IPS-18a (cell line): ENCODE measurements around the gene SIN3B.

ENCODE experiments used
- H3K27ac ChIP-seq: one replicate; pipeline ENCODE4 v1.5.1; 2013; ENCODE audit warnings: low read length
- H3K27me3 ChIP-seq: one replicate; pipeline ENCODE4 v1.6.1; 2013; ENCODE audit warnings: mild to moderate bottlenecking, low read length; ENCODE audit not compliant: control insufficient read depth, insufficient read depth
- H3K36me3 ChIP-seq: one replicate; pipeline ENCODE4 v1.6.1; 2013; ENCODE audit warnings: low read depth, low read length; ENCODE audit not compliant: control insufficient read depth
- H3K4me1 ChIP-seq: one replicate; pipeline ENCODE4 v1.6.1; 2013; ENCODE audit warnings: low read depth, low read length; ENCODE audit not compliant: control insufficient read depth
- H3K4me3 ChIP-seq: one replicate; pipeline ENCODE4 v1.5.1; 2013; ENCODE audit warnings: low read length
- H3K9ac ChIP-seq: one replicate; pipeline ENCODE4 v1.6.1; 2013; ENCODE audit warnings: mild to moderate bottlenecking, low read length, moderate library complexity
- H3K9me3 ChIP-seq: one replicate; pipeline ENCODE4 v1.6.1; 2013; ENCODE audit warnings: low read depth, low read length; ENCODE audit not compliant: control insufficient read depth

The SIN3B gene

GRCh38 chr19:16902545-16902944 lies 73.3 kb downstream of the SIN3B start:
- H3K4me1 ChIP-seq, result no peaks in the 10 kb centered on the region
- no peak overlapping the region for H3K9ac ChIP-seq
- H3K27ac ChIP-seq, result no peak overlapping the region
- peaks cover 13% of the 10 kb centered on the region for H3K27me3 ChIP-seq
- H3K9me3 ChIP-seq, result no peaks in the 10 kb centered on the region
- H3K4me3 ChIP-seq, result no peak overlapping the region
- H3K36me3 ChIP-seq, result no peaks in the 10 kb centered on the region

- Histone ChIP-seq H3K4me1 (no peaks in the 10 kb centered on the region), H3K4me3 (no peak overlapping the region), H3K27me3 (peaks cover 4% of the 10 kb centered on the region), H3K27ac (no peak overlapping the region), H3K9me3 (no peaks in the 10 kb centered on the region), H3K36me3 (no peaks in the 10 kb centered on the region), H3K9ac (no peak overlapping the region)
These were observed 74.1 kb downstream of the SIN3B start for GRCh38 chr19:16903347-16903746.

GRCh38 chr19:16904599-16904998 lies 75.4 kb downstream of the SIN3B start:
- H3K4me1 ChIP-seq, result no peaks in the 10 kb centered on the region
- no peaks in the 10 kb centered on the region for H3K27me3 ChIP-seq
- H3K27ac ChIP-seq, result no peak overlapping the region
- no peaks in the 10 kb centered on the region for H3K9me3 ChIP-seq
- H3K36me3 ChIP-seq, result no peaks in the 10 kb centered on the region
- no peak overlapping the region for H3K9ac ChIP-seq
- no peak overlapping the region for H3K4me3 ChIP-seq

- Histone ChIP-seq H3K4me1 (no peaks in the 10 kb centered on the region), H3K9ac (no peak overlapping the region), H3K4me3 (no peak overlapping the region), H3K36me3 (no peaks in the 10 kb centered on the region), H3K27me3 (no peaks in the 10 kb centered on the region), H3K27ac (no peak overlapping the region), H3K9me3 (no peaks in the 10 kb centered on the region)
These were observed 79.6 kb downstream of the SIN3B start for GRCh38 chr19:16908759-16909158.

- no peaks in the 10 kb centered on the region for H3K36me3 ChIP-seq
- H3K4me1 ChIP-seq, result no peaks in the 10 kb centered on the region
- H3K27me3 ChIP-seq, result no peaks in the 10 kb centered on the region
- H3K4me3 ChIP-seq, result no peak overlapping the region
- no peaks in the 10 kb centered on the region for H3K9me3 ChIP-seq
- no peak overlapping the region for H3K27ac ChIP-seq
- no peak overlapping the region for H3K9ac ChIP-seq
These were observed 81.8 kb downstream of the SIN3B start for GRCh38 chr19:16911046-16911445.

- H3K9me3 ChIP-seq, result no peaks in the 10 kb centered on the region
- H3K4me3 ChIP-seq, result no peak overlapping the region
- no peaks in the 10 kb centered on the region for H3K4me1 ChIP-seq
- H3K9ac ChIP-seq, result no peak overlapping the region
- no peaks in the 10 kb centered on the region for H3K27me3 ChIP-seq
- no peaks in the 10 kb centered on the region for H3K36me3 ChIP-seq
- no peak overlapping the region for H3K27ac ChIP-seq
These were observed 83.6 kb downstream of the SIN3B start for GRCh38 chr19:16912780-16913179.

GRCh38 chr19:16914421-16914820 lies 85.2 kb downstream of the SIN3B start:
- Histone ChIP-seq H3K9me3 (no peaks in the 10 kb centered on the region), H3K4me3 (no peak overlapping the region), H3K9ac (no peak overlapping the region)

GRCh38 chr19:16915135-16915534 lies 85.9 kb downstream of the SIN3B start:
- Histone ChIP-seq H3K9ac (no peak overlapping the region), H3K27me3 (no peaks in the 10 kb centered on the region), H3K9me3 (no peaks in the 10 kb centered on the region), H3K4me3 (no peak overlapping the region), H3K36me3 (no peaks in the 10 kb centered on the region), H3K27ac (no peak overlapping the region), H3K4me1 (no peaks in the 10 kb centered on the region)

More at GRCh38 chr19:16914421-16914820, 85.2 kb downstream of the SIN3B start:
- Histone ChIP-seq H3K27me3 (no peaks in the 10 kb centered on the region), H3K27ac (no peak overlapping the region), H3K36me3 (no peaks in the 10 kb centered on the region), H3K4me1 (no peaks in the 10 kb centered on the region)

- Histone ChIP-seq H3K27ac (no peak overlapping the region), H3K4me3 (no peak overlapping the region), H3K9ac (no peak overlapping the region), H3K27me3 (no peaks in the 10 kb centered on the region), H3K9me3 (no peaks in the 10 kb centered on the region), H3K4me1 (no peaks in the 10 kb centered on the region), H3K36me3 (no peaks in the 10 kb centered on the region)
These were observed 86.5 kb downstream of the SIN3B start for GRCh38 chr19:16915734-16916133.

- Histone ChIP-seq H3K9ac (no peak overlapping the region), H3K4me3 (no peak overlapping the region), H3K4me1 (no peaks in the 10 kb centered on the region), H3K27me3 (no peaks in the 10 kb centered on the region), H3K27ac (no peak overlapping the region), H3K36me3 (no peaks in the 10 kb centered on the region), H3K9me3 (no peaks in the 10 kb centered on the region)
These were observed 88.2 kb downstream of the SIN3B start for GRCh38 chr19:16917401-16917800.

- H3K27me3 ChIP-seq, result no peaks in the 10 kb centered on the region
- H3K4me3 ChIP-seq, result no peak overlapping the region
- no peaks in the 10 kb centered on the region for H3K9me3 ChIP-seq
- no peaks in the 10 kb centered on the region for H3K4me1 ChIP-seq
- H3K9ac ChIP-seq, result no peak overlapping the region
- H3K36me3 ChIP-seq, result no peaks in the 10 kb centered on the region
- no peak overlapping the region for H3K27ac ChIP-seq
These were observed 90.3 kb downstream of the SIN3B start for GRCh38 chr19:16919496-16919895.

GRCh38 chr19:16920816-16921529 lies 91.8 kb downstream of the SIN3B start:
- Histone ChIP-seq H3K4me1 (no peaks in the 10 kb centered on the region), H3K36me3 (no peaks in the 10 kb centered on the region), H3K27ac (no peak overlapping the region), H3K4me3 (no peak overlapping the region), H3K27me3 (no peaks in the 10 kb centered on the region), H3K9ac (no peak overlapping the region), H3K9me3 (no peaks in the 10 kb centered on the region)
